ENCODE results near the gene DNER. TPM values are rescaled to one million over a fixed set of nuclear protein-coding genes. Genes with fewer than 3 reads are reported as not detected.

The DNER gene
- total and polyA plus RNA-seq, 7 donors, result 0.10 to 0.87 (median 0.35) TPM; not detected in 1

Other genes with a start within 250 kb of the DNER start
- gene TRIP12, start 207.5 kb upstream of the DNER start, total RNA-seq, result 100 to 1,000 TPM; 224 to 297 (median 255) TPM
- gene TRIP12, start 207.5 kb upstream of the DNER start, polyA plus RNA-seq, result 100 to 1,000 TPM in 1 of 3 donors, 10 to 100 TPM in 2; 27.5 to 106 (median 51.8) TPM
- gene FBXO36, start 207.9 kb upstream of the DNER start, total RNA-seq, result 1 to 10 TPM in 1 of 4 donors, under 1 TPM in 3; 0.49 to 1.2 (median 0.97) TPM
- gene FBXO36, start 207.9 kb upstream of the DNER start, polyA plus RNA-seq, result under 1 TPM; 0.21 to 0.60 (median 0.44) TPM

Data from psoas muscle (tissue), 7 donors.